ENCODE data around the gene KATNB1. TPM values are rescaled to one million over a fixed set of nuclear protein-coding genes. Genes with fewer than 3 reads are reported as not detected.
"Not testable (repeated sequence)": the region's sequence is repeated elsewhere in the genome, so short reads cannot be mapped to it uniquely, and the experiment has no call there.

KATNB1 gene
- total RNA-seq, 2 experiments from 2014 or later: 21.0 to 22.3 TPM

DNA sequence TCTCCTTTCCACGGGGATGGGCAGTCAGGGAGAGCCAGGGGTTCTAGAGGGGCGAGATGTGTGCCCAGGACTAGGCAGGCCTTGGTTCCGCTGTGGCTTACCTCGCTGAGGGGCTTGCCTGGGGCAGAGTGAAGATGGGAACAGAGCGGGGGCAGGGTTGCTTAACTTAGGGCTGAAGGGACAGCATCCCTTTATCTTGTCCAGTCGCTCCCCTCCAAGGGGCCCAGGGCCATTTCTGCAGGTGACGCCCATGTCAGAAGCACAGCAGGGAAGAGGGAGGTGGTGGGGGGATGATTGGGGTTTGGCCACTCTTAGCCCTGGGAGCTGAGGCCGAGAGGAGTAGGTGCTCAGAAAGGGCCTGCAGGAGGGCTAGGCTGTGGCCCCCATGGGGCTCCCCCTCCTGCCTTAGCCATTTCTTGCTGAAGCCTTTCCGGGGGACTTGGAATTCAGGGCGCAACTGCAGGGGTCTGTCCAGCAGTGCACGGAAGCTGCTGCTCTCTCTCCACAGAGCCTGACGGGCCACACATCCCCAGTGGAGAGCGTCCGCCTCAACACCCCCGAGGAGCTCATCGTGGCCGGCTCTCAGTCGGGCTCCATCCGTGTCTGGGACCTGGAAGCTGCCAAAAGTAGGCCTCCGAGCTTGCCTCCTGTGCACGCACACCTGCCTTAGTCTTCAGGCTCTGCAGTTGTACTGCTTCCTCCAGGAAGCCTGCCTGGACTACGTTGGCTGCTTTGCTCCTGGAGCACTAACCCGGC is 8.5 kb downstream of the KATNB1 start:
- peaks cover 2% of the 10 kb centered on the region for H3K4me1 ChIP-seq (ENCODE audit: insufficient read depth, low read length)
- ChIA-PET POLR2A (no interaction called here), CTCF (no interaction called here)
- H3K27ac Mint-ChIP-seq: no peak overlapping the region
- no peaks in the 10 kb centered on the region for H3K9me3 ChIP-seq (ENCODE audit: control insufficient read depth in 1 of 2, insufficient read depth in 1 of 2, low read length in 2 of 2)
- intact Hi-C loops (cut with DNase I, micrococcal nuclease): no loop called here
- ATAC-seq (ENCODE audit: poor library complexity) (no peak), DNase-seq (no peak)
- no peak overlapping the region for H3K4me3 Mint-ChIP-seq
- no peak overlapping the region for H3K4me3 ChIP-seq (ENCODE audit: low read length)
- H3K36me3 Mint-ChIP-seq (ENCODE audit: low read depth): peaks cover 21% of the 10 kb centered on the region
- no peaks in the 10 kb centered on the region for H3K27me3 ChIP-seq (ENCODE audit: control insufficient read depth in 1 of 2, insufficient read depth in 2 of 2, low read length in 2 of 2)
- peaks cover 24% of the 10 kb centered on the region for H3K36me3 ChIP-seq (ENCODE audit: insufficient read depth, low read length)
- TF ChIP-seq, protein P1, sequence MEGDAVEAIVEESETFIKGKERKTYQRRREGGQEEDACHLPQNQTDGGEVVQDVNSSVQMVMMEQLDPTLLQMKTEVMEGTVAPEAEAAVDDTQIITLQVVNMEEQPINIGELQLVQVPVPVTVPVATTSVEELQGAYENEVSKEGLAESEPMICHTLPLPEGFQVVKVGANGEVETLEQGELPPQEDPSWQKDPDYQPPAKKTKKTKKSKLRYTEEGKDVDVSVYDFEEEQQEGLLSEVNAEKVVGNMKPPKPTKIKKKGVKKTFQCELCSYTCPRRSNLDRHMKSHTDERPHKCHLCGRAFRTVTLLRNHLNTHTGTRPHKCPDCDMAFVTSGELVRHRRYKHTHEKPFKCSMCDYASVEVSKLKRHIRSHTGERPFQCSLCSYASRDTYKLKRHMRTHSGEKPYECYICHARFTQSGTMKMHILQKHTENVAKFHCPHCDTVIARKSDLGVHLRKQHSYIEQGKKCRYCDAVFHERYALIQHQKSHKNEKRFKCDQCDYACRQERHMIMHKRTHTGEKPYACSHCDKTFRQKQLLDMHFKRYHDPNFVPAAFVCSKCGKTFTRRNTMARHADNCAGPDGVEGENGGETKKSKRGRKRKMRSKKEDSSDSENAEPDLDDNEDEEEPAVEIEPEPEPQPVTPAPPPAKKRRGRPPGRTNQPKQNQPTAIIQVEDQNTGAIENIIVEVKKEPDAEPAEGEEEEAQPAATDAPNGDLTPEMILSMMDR (IDR thresholded peaks at IDR 0.05): no peak
- no peaks in the 10 kb centered on the region for H3K4me1 Mint-ChIP-seq (ENCODE audit: low read depth)
- H3K27me3 Mint-ChIP-seq: no peaks in the 10 kb centered on the region
- H3K27ac ChIP-seq (ENCODE audit: low read depth in 1 of 2, low read length in 2 of 2): no peak overlapping the region
- no peaks in the 10 kb centered on the region for H3K9me3 Mint-ChIP-seq

DNA sequence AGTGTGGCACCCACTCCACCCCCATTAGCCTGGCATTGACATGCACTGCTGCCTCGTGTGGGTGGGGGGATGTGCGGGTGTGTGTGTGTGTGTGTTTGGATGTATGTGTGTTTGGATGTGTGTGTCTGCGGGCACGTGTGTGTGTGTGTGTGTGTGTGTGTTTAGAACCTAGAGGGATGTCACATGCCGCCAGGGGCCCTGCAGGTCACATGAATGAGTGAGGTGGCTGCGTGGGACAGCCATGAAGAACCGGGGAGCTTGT is 9.0 kb downstream of the KATNB1 start:
- POLR2A ChIA-PET: no interaction called here
- Histone ChIP-seq H3K36me3 (ENCODE audit: insufficient read depth, low read length) (peaks cover 24% of the 10 kb centered on the region), H3K27me3 (ENCODE audit: control insufficient read depth in 1 of 2, insufficient read depth in 2 of 2, low read length in 2 of 2) (no peaks in the 10 kb centered on the region), H3K4me3 (ENCODE audit: low read length) (no peak overlapping the region), H3K27ac (ENCODE audit: low read depth in 1 of 2, low read length in 2 of 2) (no peak overlapping the region), H3K9me3 (ENCODE audit: control insufficient read depth in 1 of 2, insufficient read depth in 1 of 2, low read length in 2 of 2) (no peaks in the 10 kb centered on the region), H3K4me1 (ENCODE audit: insufficient read depth, low read length) (no peaks in the 10 kb centered on the region)
- CTCF ChIA-PET: no interaction called here
- no peaks in the 10 kb centered on the region for H3K27me3 Mint-ChIP-seq
- no peak overlapping the region for H3K4me3 Mint-ChIP-seq
- DNase-seq: no peak
- no peaks in the 10 kb centered on the region for H3K9me3 Mint-ChIP-seq
- H3K36me3 Mint-ChIP-seq (ENCODE audit: low read depth): peaks cover 21% of the 10 kb centered on the region
- H3K27ac Mint-ChIP-seq: no peak overlapping the region
- TF ChIP-seq, protein P1 (IDR thresholded peaks at IDR 0.05): no peak
- intact Hi-C loops (cut with DNase I, micrococcal nuclease): no loop called here
- H3K4me1 Mint-ChIP-seq (ENCODE audit: low read depth): no peaks in the 10 kb centered on the region
- no peak for ATAC-seq (ENCODE audit: poor library complexity)

DNA sequence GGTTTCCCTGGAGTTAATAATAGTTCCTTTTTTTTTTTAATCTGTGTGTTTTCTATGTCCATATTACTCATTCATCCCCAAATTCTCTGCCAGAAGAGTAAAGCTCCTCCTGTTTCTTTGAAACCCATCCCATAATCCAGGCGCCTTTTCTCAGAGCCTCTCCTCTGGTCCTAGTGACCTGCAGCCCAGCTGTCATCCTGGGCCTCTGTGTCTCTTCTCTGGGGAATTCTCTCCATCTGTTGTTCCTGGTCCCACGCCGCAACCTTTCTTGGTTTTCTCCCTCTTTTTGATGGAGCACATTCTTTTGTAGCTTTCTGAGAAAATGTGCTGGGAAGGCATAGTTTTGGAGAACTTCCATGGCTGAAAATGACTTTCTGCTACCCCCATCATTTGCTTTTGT is 10.2 kb downstream of the KATNB1 start:
- ChIA-PET POLR2A (interaction anchor here (0.8 kb wide), 1 partner anchor 11 kb away, joined by 3 read pairs; no protein-coding TSS in a partner anchor), CTCF (interaction anchor here (1.3 kb wide), 1 partner anchor 11 kb away, joined by 3 read pairs; no protein-coding TSS in a partner anchor)
- Histone ChIP-seq H3K36me3 (ENCODE audit: insufficient read depth, low read length) (peaks cover 24% of the 10 kb centered on the region), H3K4me3 (ENCODE audit: low read length) (no peak overlapping the region), H3K27ac (ENCODE audit: low read depth in 1 of 2, low read length in 2 of 2) (no peak overlapping the region), H3K9me3 (ENCODE audit: control insufficient read depth in 1 of 2, insufficient read depth in 1 of 2, low read length in 2 of 2) (no peaks in the 10 kb centered on the region), H3K4me1 (ENCODE audit: insufficient read depth, low read length) (no peaks in the 10 kb centered on the region), H3K27me3 (ENCODE audit: control insufficient read depth in 1 of 2, insufficient read depth in 2 of 2, low read length in 2 of 2) (no peaks in the 10 kb centered on the region)
- Mint-ChIP-seq H3K9me3 (no peaks in the 10 kb centered on the region), H3K4me1 (ENCODE audit: low read depth) (no peaks in the 10 kb centered on the region), H3K27me3 (no peaks in the 10 kb centered on the region), H3K36me3 (ENCODE audit: low read depth) (peaks cover 21% of the 10 kb centered on the region), H3K4me3 (no peak overlapping the region), H3K27ac (no peak overlapping the region)
- TF ChIP-seq, protein P1 (IDR thresholded peaks at IDR 0.05): no peak
- ATAC-seq (ENCODE audit: poor library complexity): no peak
- intact Hi-C loops (cut with DNase I, micrococcal nuclease): no loop called here
- no peak for DNase-seq

DNA sequence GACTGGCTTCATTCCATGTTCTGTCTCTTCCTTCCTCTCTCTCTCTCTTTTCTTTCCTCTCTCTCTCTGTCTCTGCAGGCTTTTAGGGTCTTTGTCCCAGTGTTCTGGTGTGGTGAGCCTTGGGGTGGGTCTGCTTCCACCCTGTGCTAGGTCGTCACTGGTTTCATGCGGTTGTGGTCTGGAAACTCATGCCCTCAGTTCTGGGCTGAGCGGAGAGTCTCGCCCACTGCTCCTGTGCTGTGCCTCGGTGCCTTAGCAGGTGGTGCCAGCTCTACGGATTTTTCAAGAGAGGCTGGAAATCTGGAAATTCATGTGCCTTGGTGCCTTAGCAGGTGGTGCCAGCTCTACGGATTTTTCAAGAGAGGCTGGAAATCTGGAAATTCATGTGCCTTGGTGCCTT is 10.7 kb downstream of the KATNB1 start:
- H3K27me3 ChIP-seq (ENCODE audit: control insufficient read depth in 1 of 2, insufficient read depth in 2 of 2, low read length in 2 of 2); H3K4me3 ChIP-seq (ENCODE audit: low read length); H3K27ac Mint-ChIP-seq; H3K4me1 ChIP-seq (ENCODE audit: insufficient read depth, low read length); DNase-seq; intact Hi-C loops (cut with DNase I, micrococcal nuclease); H3K9me3 ChIP-seq (ENCODE audit: control insufficient read depth in 1 of 2, insufficient read depth in 1 of 2, low read length in 2 of 2); H3K27ac ChIP-seq (ENCODE audit: low read depth in 1 of 2, low read length in 2 of 2); H3K4me1 Mint-ChIP-seq (ENCODE audit: low read depth); ATAC-seq (ENCODE audit: poor library complexity); H3K4me3 Mint-ChIP-seq; H3K27me3 Mint-ChIP-seq; H3K9me3 Mint-ChIP-seq: not testable (repeated sequence)
- peaks cover 17% of the 10 kb centered on the region for H3K36me3 Mint-ChIP-seq (ENCODE audit: low read depth)
- peaks cover 24% of the 10 kb centered on the region for H3K36me3 ChIP-seq (ENCODE audit: insufficient read depth, low read length)
- POLR2A ChIA-PET: interaction anchor here (0.8 kb wide), 1 partner anchor 10 kb away, joined by 3 read pairs; no protein-coding TSS in a partner anchor
- CTCF ChIA-PET: interaction anchor here (1.3 kb wide), 1 partner anchor 10 kb away, joined by 3 read pairs; no protein-coding TSS in a partner anchor

Data from CD4-positive, alpha-beta T cell (primary cell).